ENCODE measurements around the gene SYK.

The SYK gene

DNA sequence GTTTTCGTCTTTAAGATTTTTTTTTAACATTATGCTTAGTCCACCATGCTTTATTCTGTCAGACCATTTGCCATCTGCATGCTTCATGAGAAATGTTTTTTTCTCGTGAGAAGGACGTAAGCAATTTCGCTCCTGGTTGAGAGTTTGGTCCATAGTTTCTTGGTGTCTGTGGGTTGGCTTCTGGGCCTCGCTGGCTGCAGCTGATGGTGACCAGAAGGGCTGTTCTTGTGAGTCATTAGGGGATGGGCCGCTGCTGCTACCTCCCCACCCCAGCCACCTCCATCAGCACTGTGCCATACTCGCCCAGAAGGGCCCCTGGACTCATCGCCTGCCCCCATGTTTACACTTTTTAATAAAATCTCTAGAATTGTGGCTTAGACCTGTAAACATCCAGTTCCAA is 11.4 kb downstream of the SYK start:
- no peak overlapping the region for H2BK12ac ChIP-seq (ENCODE audit: low read length)
- no peak overlapping the region for H3K4ac ChIP-seq (ENCODE audit: low read depth, low read length)
- no peak overlapping the region for H3K14ac ChIP-seq (ENCODE audit: low read length)
- no peak overlapping the region for H4K8ac ChIP-seq (ENCODE audit: low read depth, low read length)
- no peak overlapping the region for H2AFZ ChIP-seq (ENCODE audit: insufficient read depth, low read length, poor library complexity)
- H2BK120ac ChIP-seq (ENCODE audit: insufficient read depth, low read length, poor library complexity), result no peak overlapping the region
- no peaks in the 10 kb centered on the region for H3K79me1 ChIP-seq (ENCODE audit: low read length)
- no peak overlapping the region for H3K27ac ChIP-seq (ENCODE audit: low read depth, low read length)
- WGBS (ENCODE audit: extremely low coverage, insufficient coverage, insufficient read length), result no CpG with 5 or more reads among the region's 8 CpGs
- no peak overlapping the region for H4K12ac ChIP-seq (ENCODE audit: low read depth, low read length)
- H3K4me3 ChIP-seq (ENCODE audit: low read depth, low read length), result no peak overlapping the region
- peaks cover 2% of the 10 kb centered on the region for H3K9me3 ChIP-seq (ENCODE audit: insufficient read depth, low read depth, low read length)
- no peak overlapping the region for H3K9ac ChIP-seq (ENCODE audit: low read length)
- H3K79me2 ChIP-seq (ENCODE audit: control insufficient read depth, insufficient read depth, low read length, poor library complexity), result no peaks in the 10 kb centered on the region
- no peak overlapping the region for H3K4me2 ChIP-seq (ENCODE audit: low read length)
- H3K27me3 ChIP-seq (ENCODE audit: insufficient read depth, low read length), result no peaks in the 10 kb centered on the region
- no peak overlapping the region for H2BK5ac ChIP-seq (ENCODE audit: low read depth, low read length, poor library complexity)
- no peak overlapping the region for H3K18ac ChIP-seq (ENCODE audit: low read length)
- H2AK5ac ChIP-seq (ENCODE audit: low read length), result no peak overlapping the region
- no peak for DNase-seq
- H3K4me1 ChIP-seq (ENCODE audit: control insufficient read depth in 1 of 2, insufficient read depth in 2 of 2, low read length in 2 of 2), result no peaks in the 10 kb centered on the region
- no peak overlapping the region for H4K91ac ChIP-seq (ENCODE audit: low read depth, low read length)
- H3K23ac ChIP-seq (ENCODE audit: low read length), result no peak overlapping the region
- no peaks in the 10 kb centered on the region for H3K36me3 ChIP-seq (ENCODE audit: control insufficient read depth in 1 of 2, insufficient read depth in 2 of 2, low read length in 2 of 2)

GRCh38 chr9:90813523-90813922 is 11.9 kb downstream of the SYK start:
- H2AFZ ChIP-seq (ENCODE audit: insufficient read depth, low read length, poor library complexity), result no peak overlapping the region
- no peak overlapping the region for H2BK120ac ChIP-seq (ENCODE audit: insufficient read depth, low read length, poor library complexity)
- H3K79me2 ChIP-seq (ENCODE audit: control insufficient read depth, insufficient read depth, low read length, poor library complexity), result no peaks in the 10 kb centered on the region
- H3K4me2 ChIP-seq (ENCODE audit: low read length), result no peak overlapping the region
- H4K91ac ChIP-seq (ENCODE audit: low read depth, low read length), result no peak overlapping the region
- peaks cover 2% of the 10 kb centered on the region for H3K9me3 ChIP-seq (ENCODE audit: insufficient read depth, low read depth, low read length)
- no peak overlapping the region for H2BK12ac ChIP-seq (ENCODE audit: low read length)
- no peak overlapping the region for H4K12ac ChIP-seq (ENCODE audit: low read depth, low read length)
- no CpG with 5 or more reads among the region's 2 CpGs for WGBS (ENCODE audit: extremely low coverage, insufficient coverage, insufficient read length)
- H3K4me1 ChIP-seq (ENCODE audit: control insufficient read depth in 1 of 2, insufficient read depth in 2 of 2, low read length in 2 of 2), result no peaks in the 10 kb centered on the region
- H2AK5ac ChIP-seq (ENCODE audit: low read length), result no peak overlapping the region
- H3K23ac ChIP-seq (ENCODE audit: low read length), result no peak overlapping the region
- no peak overlapping the region for H4K8ac ChIP-seq (ENCODE audit: low read depth, low read length)
- no peaks in the 10 kb centered on the region for H3K36me3 ChIP-seq (ENCODE audit: control insufficient read depth in 1 of 2, insufficient read depth in 2 of 2, low read length in 2 of 2)
- no peak overlapping the region for H3K14ac ChIP-seq (ENCODE audit: low read length)
- H3K18ac ChIP-seq (ENCODE audit: low read length), result no peak overlapping the region
- DNase-seq, result no peak
- H3K9ac ChIP-seq (ENCODE audit: low read length), result no peak overlapping the region
- no peak overlapping the region for H3K4ac ChIP-seq (ENCODE audit: low read depth, low read length)
- no peak overlapping the region for H3K27ac ChIP-seq (ENCODE audit: low read depth, low read length)
- no peaks in the 10 kb centered on the region for H3K27me3 ChIP-seq (ENCODE audit: insufficient read depth, low read length)
- no peak overlapping the region for H3K4me3 ChIP-seq (ENCODE audit: low read depth, low read length)
- no peaks in the 10 kb centered on the region for H3K79me1 ChIP-seq (ENCODE audit: low read length)
- no peak overlapping the region for H2BK5ac ChIP-seq (ENCODE audit: low read depth, low read length, poor library complexity)

GRCh38 chr9:90814355-90814754 is 12.7 kb downstream of the SYK start:
- Histone ChIP-seq H3K79me1 (ENCODE audit: low read length) (no peaks in the 10 kb centered on the region), H3K4me1 (ENCODE audit: control insufficient read depth in 1 of 2, insufficient read depth in 2 of 2, low read length in 2 of 2) (no peaks in the 10 kb centered on the region), H2AK5ac (ENCODE audit: low read length) (no peak overlapping the region), H2AFZ (ENCODE audit: insufficient read depth, low read length, poor library complexity) (no peak overlapping the region), H3K4me2 (ENCODE audit: low read length) (no peak overlapping the region), H3K14ac (ENCODE audit: low read length) (no peak overlapping the region), H3K79me2 (ENCODE audit: control insufficient read depth, insufficient read depth, low read length, poor library complexity) (no peaks in the 10 kb centered on the region), H2BK5ac (ENCODE audit: low read depth, low read length, poor library complexity) (no peak overlapping the region), H4K91ac (ENCODE audit: low read depth, low read length) (no peak overlapping the region), H3K27ac (ENCODE audit: low read depth, low read length) (no peak overlapping the region), H4K12ac (ENCODE audit: low read depth, low read length) (no peak overlapping the region), H3K9me3 (ENCODE audit: insufficient read depth, low read depth, low read length) (peaks cover 2% of the 10 kb centered on the region), H3K27me3 (ENCODE audit: insufficient read depth, low read length) (no peaks in the 10 kb centered on the region), H3K9ac (ENCODE audit: low read length) (no peak overlapping the region), H3K18ac (ENCODE audit: low read length) (no peak overlapping the region), H3K36me3 (ENCODE audit: control insufficient read depth in 1 of 2, insufficient read depth in 2 of 2, low read length in 2 of 2) (no peaks in the 10 kb centered on the region), H4K8ac (ENCODE audit: low read depth, low read length) (no peak overlapping the region), H3K4ac (ENCODE audit: low read depth, low read length) (no peak overlapping the region), H2BK120ac (ENCODE audit: insufficient read depth, low read length, poor library complexity) (no peak overlapping the region), H3K23ac (ENCODE audit: low read length) (no peak overlapping the region), H2BK12ac (ENCODE audit: low read length) (no peak overlapping the region), H3K4me3 (ENCODE audit: low read depth, low read length) (no peak overlapping the region)
- WGBS (ENCODE audit: extremely low coverage, insufficient coverage, insufficient read length), result no CpG with 5 or more reads among the region's 4 CpGs
- no peak for DNase-seq

- H2BK120ac ChIP-seq (ENCODE audit: insufficient read depth, low read length, poor library complexity), result no peak overlapping the region
- no peak overlapping the region for H3K9ac ChIP-seq (ENCODE audit: low read length)
- peak in 1 of 2 donors; percentile 23 for DNase-seq
- H3K14ac ChIP-seq (ENCODE audit: low read length), result no peak overlapping the region
- no peaks in the 10 kb centered on the region for H3K4me1 ChIP-seq (ENCODE audit: control insufficient read depth in 1 of 2, insufficient read depth in 2 of 2, low read length in 2 of 2)
- H4K12ac ChIP-seq (ENCODE audit: low read depth, low read length), result no peak overlapping the region
- WGBS (ENCODE audit: extremely low coverage, insufficient coverage, insufficient read length), result no CpG with 5 or more reads among the region's 13 CpGs
- H4K91ac ChIP-seq (ENCODE audit: low read depth, low read length), result no peak overlapping the region
- no peak overlapping the region for H3K4me3 ChIP-seq (ENCODE audit: low read depth, low read length)
- no peak overlapping the region for H2BK12ac ChIP-seq (ENCODE audit: low read length)
- H2AFZ ChIP-seq (ENCODE audit: insufficient read depth, low read length, poor library complexity), result no peak overlapping the region
- H4K8ac ChIP-seq (ENCODE audit: low read depth, low read length), result no peak overlapping the region
- no peaks in the 10 kb centered on the region for H3K9me3 ChIP-seq (ENCODE audit: insufficient read depth, low read depth, low read length)
- H2BK5ac ChIP-seq (ENCODE audit: low read depth, low read length, poor library complexity), result no peak overlapping the region
- no peak overlapping the region for H3K23ac ChIP-seq (ENCODE audit: low read length)
- no peak overlapping the region for H2AK5ac ChIP-seq (ENCODE audit: low read length)
- H3K4me2 ChIP-seq (ENCODE audit: low read length), result no peak overlapping the region
- H3K4ac ChIP-seq (ENCODE audit: low read depth, low read length), result no peak overlapping the region
- no peaks in the 10 kb centered on the region for H3K27me3 ChIP-seq (ENCODE audit: insufficient read depth, low read length)
- no peak overlapping the region for H3K27ac ChIP-seq (ENCODE audit: low read depth, low read length)
- H3K79me2 ChIP-seq (ENCODE audit: control insufficient read depth, insufficient read depth, low read length, poor library complexity), result no peaks in the 10 kb centered on the region
- no peak overlapping the region for H3K18ac ChIP-seq (ENCODE audit: low read length)
- H3K36me3 ChIP-seq (ENCODE audit: control insufficient read depth in 1 of 2, insufficient read depth in 2 of 2, low read length in 2 of 2), result no peaks in the 10 kb centered on the region
- H3K79me1 ChIP-seq (ENCODE audit: low read length), result no peaks in the 10 kb centered on the region
Measured at GRCh38 chr9:90815183-90815943, 13.7 kb downstream of the SYK start.
